Measurements from ENCODE around the gene VAPA. TPM values are rescaled to one million over a fixed set of nuclear protein-coding genes. Genes with fewer than 3 reads are reported as not detected.

Gene VAPA
- total RNA-seq, 3 donors from 2014 or later (not counting 1 experiment from before 2014, with no cell fraction given) = 175 to 186 (median 182) TPM

DNA sequence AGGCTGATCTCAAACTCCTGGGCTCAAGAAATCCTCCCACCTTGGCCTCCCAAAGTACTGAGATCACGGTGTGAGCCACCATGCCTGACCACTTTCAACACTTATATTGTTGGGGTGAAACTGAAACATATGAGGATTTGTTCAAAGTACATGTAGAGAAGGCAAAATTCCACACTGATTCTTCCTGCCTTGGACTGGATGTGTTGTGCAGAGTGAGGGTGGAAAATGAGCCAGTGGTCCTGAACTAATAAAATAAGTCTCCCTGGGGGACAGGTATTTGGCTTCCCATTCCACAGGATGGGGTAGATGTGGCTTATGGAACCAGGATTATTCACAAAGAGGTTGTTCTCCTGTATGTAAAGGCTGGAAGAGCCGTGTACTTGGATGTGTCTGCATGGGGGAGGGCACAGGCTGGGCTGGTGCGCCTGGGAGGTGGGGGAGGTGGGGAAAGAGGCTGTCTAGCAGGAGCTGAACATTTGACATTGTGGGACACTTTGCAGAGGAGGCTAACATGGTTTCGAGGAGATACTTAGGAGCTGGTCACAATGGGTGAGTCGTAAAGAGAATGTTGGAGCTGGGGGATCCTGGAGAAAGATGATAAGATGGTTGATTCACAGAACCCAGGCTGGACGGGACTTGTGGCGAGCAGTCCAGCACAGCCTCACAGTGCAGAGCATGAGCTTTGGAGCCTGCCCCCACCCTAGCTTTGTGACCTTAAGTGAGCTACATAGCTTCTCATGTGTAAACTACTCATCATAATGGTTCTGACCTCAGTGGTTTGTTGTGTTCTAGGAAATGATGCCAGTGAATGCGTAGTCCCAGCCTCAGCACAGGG, 28.4 kb upstream of the VAPA start, which contains the start of gene TXNDC2:
TXNDC2 (plus strand) TSS at position 804 of the 835 bp plus-strand sequence. CDS start 708 bp downstream, outside the sequence.
- H3K27ac Mint-ChIP-seq = no peak within 1 kb of the TSS
- no peaks in the 10 kb centered on the region for H3K9me3 ChIP-seq (ENCODE audit: control insufficient read depth, insufficient read depth, low read length)
- H3K27me3 Mint-ChIP-seq (ENCODE audit: low read depth in 2 of 2) = no peaks in the 10 kb centered on the region
- H3K9me3 Mint-ChIP-seq = no peaks in the 10 kb centered on the region
- no peaks in the 10 kb centered on the region for H3K27me3 ChIP-seq (ENCODE audit: control insufficient read depth, insufficient read depth, low read length)
- no peak within 1 kb of the TSS for H3K27ac ChIP-seq (ENCODE audit: low read length)
- intact Hi-C loops (cut with micrococcal nuclease) = no loop called here
- no peak within 1 kb of the TSS for H3K4me3 Mint-ChIP-seq
- H3K4me3 ChIP-seq (ENCODE audit: low read length) = no peak within 1 kb of the TSS
- H3K4me1 Mint-ChIP-seq = no peaks in the 10 kb centered on the region
- DNase-seq = no peak
- no peaks in the 10 kb centered on the region for H3K36me3 ChIP-seq (ENCODE audit: control insufficient read depth, insufficient read depth, low read length)
- H3K36me3 Mint-ChIP-seq = no peaks in the 10 kb centered on the region
- no peaks in the 10 kb centered on the region for H3K4me1 ChIP-seq (ENCODE audit: control insufficient read depth, insufficient read depth, low read length)
- 86% methylated on average over 7 of the region's 8 CpGs for WGBS (ENCODE audit: insufficient coverage)
- TF ChIP-seq, protein P1, sequence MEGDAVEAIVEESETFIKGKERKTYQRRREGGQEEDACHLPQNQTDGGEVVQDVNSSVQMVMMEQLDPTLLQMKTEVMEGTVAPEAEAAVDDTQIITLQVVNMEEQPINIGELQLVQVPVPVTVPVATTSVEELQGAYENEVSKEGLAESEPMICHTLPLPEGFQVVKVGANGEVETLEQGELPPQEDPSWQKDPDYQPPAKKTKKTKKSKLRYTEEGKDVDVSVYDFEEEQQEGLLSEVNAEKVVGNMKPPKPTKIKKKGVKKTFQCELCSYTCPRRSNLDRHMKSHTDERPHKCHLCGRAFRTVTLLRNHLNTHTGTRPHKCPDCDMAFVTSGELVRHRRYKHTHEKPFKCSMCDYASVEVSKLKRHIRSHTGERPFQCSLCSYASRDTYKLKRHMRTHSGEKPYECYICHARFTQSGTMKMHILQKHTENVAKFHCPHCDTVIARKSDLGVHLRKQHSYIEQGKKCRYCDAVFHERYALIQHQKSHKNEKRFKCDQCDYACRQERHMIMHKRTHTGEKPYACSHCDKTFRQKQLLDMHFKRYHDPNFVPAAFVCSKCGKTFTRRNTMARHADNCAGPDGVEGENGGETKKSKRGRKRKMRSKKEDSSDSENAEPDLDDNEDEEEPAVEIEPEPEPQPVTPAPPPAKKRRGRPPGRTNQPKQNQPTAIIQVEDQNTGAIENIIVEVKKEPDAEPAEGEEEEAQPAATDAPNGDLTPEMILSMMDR (IDR thresholded peaks at IDR 0.05) = no peak
- no peak for ATAC-seq

DNA sequence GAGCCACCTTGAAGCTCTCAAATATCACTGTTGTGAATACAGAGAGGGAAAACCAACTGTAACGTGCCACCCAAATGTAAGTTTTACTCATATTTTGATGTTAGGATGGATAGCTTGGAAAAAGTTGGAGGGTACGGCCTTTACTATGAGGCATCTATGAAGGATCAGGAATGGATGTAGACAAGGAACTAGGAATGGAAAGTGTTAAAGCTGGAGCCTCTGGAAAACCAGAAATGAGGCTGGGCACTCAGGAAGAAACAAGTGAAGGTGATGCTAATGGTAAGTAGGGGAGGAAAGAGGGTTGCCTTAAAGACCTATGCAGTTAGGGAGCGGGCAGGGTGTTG, 27.8 kb upstream of the VAPA start:
- no peak overlapping the region for H3K27ac Mint-ChIP-seq
- no peaks in the 10 kb centered on the region for H3K27me3 ChIP-seq (ENCODE audit: control insufficient read depth, insufficient read depth, low read length)
- H3K4me3 Mint-ChIP-seq = no peak overlapping the region
- intact Hi-C loops (cut with micrococcal nuclease) = no loop called here
- no peaks in the 10 kb centered on the region for H3K36me3 ChIP-seq (ENCODE audit: control insufficient read depth, insufficient read depth, low read length)
- DNase-seq = no peak
- H3K4me3 ChIP-seq (ENCODE audit: low read length) = no peak overlapping the region
- ATAC-seq = no peak
- no peaks in the 10 kb centered on the region for H3K4me1 Mint-ChIP-seq
- H3K4me1 ChIP-seq (ENCODE audit: control insufficient read depth, insufficient read depth, low read length) = no peaks in the 10 kb centered on the region
- 96% methylated on average over 3 of the region's 3 CpGs for WGBS (ENCODE audit: insufficient coverage)
- no peaks in the 10 kb centered on the region for H3K36me3 Mint-ChIP-seq
- no peaks in the 10 kb centered on the region for H3K9me3 Mint-ChIP-seq
- TF ChIP-seq, protein P1 (IDR thresholded peaks at IDR 0.05) = no peak
- no peaks in the 10 kb centered on the region for H3K9me3 ChIP-seq (ENCODE audit: control insufficient read depth, insufficient read depth, low read length)
- H3K27me3 Mint-ChIP-seq (ENCODE audit: low read depth in 2 of 2) = no peaks in the 10 kb centered on the region
- H3K27ac ChIP-seq (ENCODE audit: low read length) = no peak overlapping the region

DNA sequence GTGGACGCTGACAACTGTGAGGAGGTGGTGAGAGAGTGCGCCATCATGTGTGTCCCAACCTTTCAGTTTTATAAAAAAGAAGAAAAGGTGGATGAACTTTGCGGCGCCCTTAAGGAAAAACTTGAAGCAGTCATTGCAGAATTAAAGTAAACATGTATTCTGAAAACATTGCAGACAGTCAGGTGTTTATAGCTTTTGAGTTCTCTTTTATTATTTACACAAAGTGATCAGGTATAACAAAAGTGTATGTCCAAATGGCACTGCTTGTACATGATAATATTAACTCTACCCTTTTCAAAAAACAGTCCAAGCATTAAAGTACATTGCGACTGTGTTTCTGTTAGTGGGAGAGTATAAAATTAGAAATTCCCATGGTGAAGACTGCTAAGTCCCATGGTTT, 25.8 kb upstream of the VAPA start:
- WGBS (ENCODE audit: insufficient coverage) = 95% methylated on average over 5 of the region's 5 CpGs

More for the DNA sequence above, 25.8 kb upstream of the VAPA start:
- H3K4me1 Mint-ChIP-seq = no peaks in the 10 kb centered on the region
- intact Hi-C loops (cut with micrococcal nuclease) = no loop called here
- Histone ChIP-seq H3K4me3 (ENCODE audit: low read length) (no peak overlapping the region), H3K4me1 (ENCODE audit: control insufficient read depth, insufficient read depth, low read length) (no peaks in the 10 kb centered on the region), H3K27ac (ENCODE audit: low read length) (no peak overlapping the region), H3K27me3 (ENCODE audit: control insufficient read depth, insufficient read depth, low read length) (no peaks in the 10 kb centered on the region), H3K36me3 (ENCODE audit: control insufficient read depth, insufficient read depth, low read length) (no peaks in the 10 kb centered on the region), H3K9me3 (ENCODE audit: control insufficient read depth, insufficient read depth, low read length) (no peaks in the 10 kb centered on the region)
- DNase-seq (no peak), ATAC-seq (no peak)
- TF ChIP-seq, protein P1 (IDR thresholded peaks at IDR 0.05) = no peak
- H3K27me3 Mint-ChIP-seq (ENCODE audit: low read depth in 2 of 2) = no peaks in the 10 kb centered on the region
- no peaks in the 10 kb centered on the region for H3K36me3 Mint-ChIP-seq
- H3K9me3 Mint-ChIP-seq = no peaks in the 10 kb centered on the region
- no peak overlapping the region for H3K27ac Mint-ChIP-seq
- H3K4me3 Mint-ChIP-seq = no peak overlapping the region
